Left cardiac atrium (tissue), 4 donors: ENCODE data around the gene TRPM2. TPM values are rescaled to one million over a fixed set of nuclear protein-coding genes. Genes with fewer than 3 reads are reported as not detected.

Experiments used
- ATAC-seq, 2 donors: fragments of 200-7000 bp; cut with Tn5 transposase; one replicate each; pipeline ENCODE4 v1.9.1; 2020; ENCODE audit warnings: mild to moderate bottlenecking in 2 of 2, moderate library complexity in 2 of 2
- DNase-seq: peaks from one replicate; pipeline ENCODE4 v3.0.0-alpha.2; 2020
- intact Hi-C, 2 donors: fragments of 100-400 bp; cut with DNase I; formaldehyde crosslinking; loops; one replicate each; pipeline versions ENCODE4 v1.14.1 to v1.15.1; 2022 to 2023
- total RNA-seq, 2 donors: library from RNA; stranded (reverse); fragmentation: NEBNext Ultra II Directional; extraction: Animal tissue kit (Norgen Biotek cat#: 25700); gene quantifications; one replicate each; pipeline ENCODE4 v1.2.1, GENCODE V29; 2021
- donor health status: DM: no; HTN: yes; CAD: no.
- donor health status: DM: no; HTN: yes; CAD: no; lungs with severe emphysema.
- donor health status: DM: yes; HTN: yes; CAD: no.
- donor health status: Dilated cardiomyopathy.

TRPM2 gene
- total RNA-seq, 2 donors from 2014 or later = 2.9 to 5.1 TPM

GRCh38 chr21:44448651-44449131, 95.3 kb downstream of the TRPM2 start:
- intact Hi-C loops = no loop called here
- ATAC-seq (no peak), DNase-seq (no peak)

- ATAC-seq (no peak), DNase-seq (no peak)
- intact Hi-C loops = no loop called here
Observed at GRCh38 chr21:44449473-44450363, 96.3 kb downstream of the TRPM2 start.

GRCh38 chr21:44450402-44450801, 97.0 kb downstream of the TRPM2 start:
- intact Hi-C loops = no loop called here
- DNase-seq (no peak), ATAC-seq (no peak)

- intact Hi-C loops = no loop called here
- ATAC-seq (no peak), DNase-seq (no peak)
Observed at GRCh38 chr21:44450999-44451398, 97.6 kb downstream of the TRPM2 start.

GRCh38 chr21:44453120-44453519, 99.7 kb downstream of the TRPM2 start:
- no peak for DNase-seq
- ATAC-seq = no peak
- intact Hi-C loops = no loop called here

- ATAC-seq (no peak), DNase-seq (no peak)
- intact Hi-C loops = no loop called here
Observed at GRCh38 chr21:44454058-44454457, 100.6 kb downstream of the TRPM2 start.

GRCh38 chr21:44454747-44455523, 101.5 kb downstream of the TRPM2 start, which contains the start of gene LRRC3:
TSS of gene LRRC3 (plus strand) at chr21:44455510. CDS start at chr21:44456645, 1,135 bp downstream.
- peak; percentile 93 for DNase-seq
- ATAC-seq = peak; percentile 89 to 93
- intact Hi-C loops = no loop called here

- intact Hi-C loops = no loop called here
Observed at GRCh38 chr21:44455524-44456213, 102.2 kb downstream of the TRPM2 start.

GRCh38 chr21:44456214-44456914, 102.9 kb downstream of the TRPM2 start:
- ATAC-seq (no peak), DNase-seq (no peak)
- intact Hi-C loops = no loop called here

More at GRCh38 chr21:44455524-44456213, 102.2 kb downstream of the TRPM2 start:
- peak; percentile 55 for DNase-seq
- peak; percentile 56 to 65 for ATAC-seq

GRCh38 chr21:44456915-44457736, 103.7 kb downstream of the TRPM2 start:
- ATAC-seq = no peak
- no peak for DNase-seq

GRCh38 chr21:44458971-44459711, 105.7 kb downstream of the TRPM2 start:
- intact Hi-C loops = no loop called here
- ATAC-seq (no peak), DNase-seq (no peak)

More at GRCh38 chr21:44456915-44457736, 103.7 kb downstream of the TRPM2 start:
- intact Hi-C loops = no loop called here

- DNase-seq = no peak
Observed at GRCh38 chr21:44459712-44460440, 106.5 kb downstream of the TRPM2 start.

GRCh38 chr21:44460441-44460755, 107.0 kb downstream of the TRPM2 start:
- intact Hi-C loops = no loop called here
- ATAC-seq (no peak), DNase-seq (no peak)

More at GRCh38 chr21:44459712-44460440, 106.5 kb downstream of the TRPM2 start:
- intact Hi-C loops = no loop called here
- no peak for ATAC-seq

- no peak for DNase-seq
- intact Hi-C loops = no loop called here
Observed at GRCh38 chr21:44461005-44461404, 107.6 kb downstream of the TRPM2 start.

GRCh38 chr21:44461464-44462001, 108.1 kb downstream of the TRPM2 start:
- DNase-seq (no peak), ATAC-seq (peak; percentile 61 to 86)
- intact Hi-C loops = no loop called here

More at GRCh38 chr21:44461005-44461404, 107.6 kb downstream of the TRPM2 start:
- no peak for ATAC-seq

GRCh38 chr21:44462086-44462833, 108.8 kb downstream of the TRPM2 start:
- DNase-seq (no peak), ATAC-seq (no peak)
- intact Hi-C loops = no loop called here
